ENCODE data around the gene MMD. TPM values are rescaled to one million over a fixed set of nuclear protein-coding genes. Genes with fewer than 3 reads are reported as not detected.
"Not testable (repeated sequence)": the region's sequence is repeated elsewhere in the genome, so short reads cannot be mapped to it uniquely, and the experiment has no call there.

MMD gene
- total RNA-seq, 2 experiments from 2014 or later: 28.9 to 34.0 TPM

GRCh38 chr17:55391764-55392467, 29.7 kb downstream of the MMD start:
- Mint-ChIP-seq H3K4me3 (no peak overlapping the region), H3K4me1 (no peaks in the 10 kb centered on the region), H3K9me3 (no peaks in the 10 kb centered on the region), H3K27me3 (no peaks in the 10 kb centered on the region), H3K36me3 (ENCODE audit: low read depth) (peaks cover 25% of the 10 kb centered on the region), H3K27ac (no peak overlapping the region)
- ChIA-PET CTCF (no interaction called here), POLR2A (no interaction called here)
- DNase-seq: no peak

GRCh38 chr17:55391244-55391757, 30.3 kb downstream of the MMD start:
- no peaks in the 10 kb centered on the region for H3K4me1 Mint-ChIP-seq
- CTCF ChIA-PET: no interaction called here

DNA sequence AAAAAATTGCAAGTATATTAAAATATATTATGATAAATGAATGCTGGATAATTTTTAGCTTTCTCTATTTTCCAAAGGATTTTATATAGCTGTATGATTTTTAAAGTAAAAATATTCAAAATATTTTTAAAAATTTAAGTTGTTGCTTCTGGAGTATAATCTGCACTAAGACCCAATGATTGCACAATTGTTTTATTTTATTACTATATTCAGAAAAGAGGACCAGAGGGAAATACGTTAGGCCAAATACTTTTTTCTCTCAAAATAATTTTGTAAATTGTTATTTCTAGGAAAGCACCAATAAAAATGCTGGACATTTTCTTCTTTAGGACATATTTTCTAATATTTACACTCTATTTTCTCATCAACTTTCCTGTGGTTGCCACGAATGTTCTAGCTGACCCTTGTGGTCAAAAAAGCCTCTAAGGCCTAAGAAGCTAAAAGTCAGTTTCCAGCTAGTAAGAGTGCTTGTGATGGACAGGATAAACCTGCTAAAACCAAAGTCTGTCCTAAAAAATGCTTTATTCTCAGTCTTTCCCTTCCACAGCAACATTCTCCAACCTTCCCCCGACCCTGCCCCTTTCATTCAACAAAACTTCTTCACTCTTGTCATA, 31.2 kb downstream of the MMD start:
- Mint-ChIP-seq H3K9me3 (no peaks in the 10 kb centered on the region), H3K27me3 (peaks cover 2% of the 10 kb centered on the region), H3K4me1 (no peaks in the 10 kb centered on the region), H3K27ac (no peak overlapping the region), H3K36me3 (ENCODE audit: low read depth) (peaks cover 24% of the 10 kb centered on the region), H3K4me3 (no peak overlapping the region)
- ChIA-PET POLR2A (no interaction called here), CTCF (interaction anchor here (0.6 to 1.0 kb wide), 4 partner anchors 16 to 1319 kb away, joined by 3 read pairs; no protein-coding TSS in a partner anchor)
- no peak for DNase-seq

More at GRCh38 chr17:55391244-55391757, 30.3 kb downstream of the MMD start:
- no peak overlapping the region for H3K27ac Mint-ChIP-seq
- H3K36me3 Mint-ChIP-seq (ENCODE audit: low read depth): peaks cover 24% of the 10 kb centered on the region
- POLR2A ChIA-PET: no interaction called here
- no peak for DNase-seq
- no peaks in the 10 kb centered on the region for H3K9me3 Mint-ChIP-seq
- H3K27me3 Mint-ChIP-seq: peaks cover 2% of the 10 kb centered on the region
- H3K4me3 Mint-ChIP-seq: no peak overlapping the region

DNA sequence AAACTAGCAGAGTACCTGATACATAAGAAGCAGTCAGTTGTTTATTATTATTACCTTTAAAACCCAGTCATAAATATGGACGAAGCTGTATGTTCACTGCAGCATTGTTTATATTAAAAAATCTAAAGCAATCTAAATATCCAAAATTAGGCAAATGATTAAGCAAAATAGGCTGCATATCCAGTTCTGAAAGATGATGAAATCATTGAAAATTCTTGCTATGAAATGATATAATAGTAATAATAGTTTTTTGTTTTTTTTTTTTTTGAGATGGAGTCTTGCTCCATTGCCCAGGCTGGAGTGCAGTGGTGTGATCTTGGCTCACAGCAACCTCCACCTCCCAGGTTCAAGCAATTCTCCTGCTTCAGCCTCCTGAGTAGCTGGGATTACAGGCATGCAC, 31.9 kb downstream of the MMD start:
- H3K4me1 Mint-ChIP-seq, H3K27ac Mint-ChIP-seq, POLR2A ChIA-PET, H3K4me3 Mint-ChIP-seq, H3K9me3 Mint-ChIP-seq, H3K27me3 Mint-ChIP-seq, DNase-seq: not testable (repeated sequence)
- H3K36me3 Mint-ChIP-seq (ENCODE audit: low read depth): peaks cover 17% of the 10 kb centered on the region
- CTCF ChIA-PET: interaction anchor here (0.5 to 1.0 kb wide), 6 partner anchors 15 to 108 kb away, joined by 3 read pairs; no protein-coding TSS in a partner anchor

DNA sequence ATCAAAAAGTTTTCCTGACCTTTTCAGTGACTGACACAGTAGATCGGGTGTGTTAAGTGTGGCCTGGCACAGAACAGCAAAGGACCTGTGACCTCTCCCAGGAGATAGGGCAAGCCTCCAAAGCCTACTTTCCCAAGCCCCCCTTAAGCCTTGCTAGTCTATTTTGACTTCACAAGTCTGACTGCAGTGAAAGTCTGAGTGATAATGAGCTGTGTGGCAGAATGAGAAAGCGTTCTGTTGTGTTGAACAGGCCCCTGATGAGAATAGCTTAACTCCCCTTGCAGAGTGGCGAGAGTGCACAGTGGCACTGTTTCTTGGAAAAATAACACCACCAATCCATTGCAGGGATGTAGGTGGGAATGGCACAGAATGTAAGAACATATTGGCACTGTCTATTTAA, 32.8 kb downstream of the MMD start:
- H3K4me3 Mint-ChIP-seq: no peak overlapping the region
- no peaks in the 10 kb centered on the region for H3K9me3 Mint-ChIP-seq
- H3K27me3 Mint-ChIP-seq: peaks cover 2% of the 10 kb centered on the region
- H3K36me3 Mint-ChIP-seq (ENCODE audit: low read depth): peaks cover 12% of the 10 kb centered on the region
- H3K27ac Mint-ChIP-seq: no peak overlapping the region
- H3K4me1 Mint-ChIP-seq: no peaks in the 10 kb centered on the region
- no peak for DNase-seq
- ChIA-PET POLR2A (no interaction called here), CTCF (interaction anchor here (0.5 to 1.2 kb wide), 5 partner anchors 17 to 171 kb away, joined by 3 read pairs; no protein-coding TSS in a partner anchor)

GRCh38 chr17:55386796-55387332, 34.8 kb downstream of the MMD start:
- no peak overlapping the region for H3K4me3 Mint-ChIP-seq
- peaks cover under 1% of the 10 kb centered on the region for H3K36me3 Mint-ChIP-seq (ENCODE audit: low read depth)
- POLR2A ChIA-PET: no interaction called here
- no peaks in the 10 kb centered on the region for H3K9me3 Mint-ChIP-seq
- DNase-seq: no peak
- no peak overlapping the region for H3K27ac Mint-ChIP-seq
- H3K27me3 Mint-ChIP-seq: peaks cover 6% of the 10 kb centered on the region
- CTCF ChIA-PET: no interaction called here
- H3K4me1 Mint-ChIP-seq: no peaks in the 10 kb centered on the region

GRCh38 chr17:55384643-55385232, 36.9 kb downstream of the MMD start:
- no peaks in the 10 kb centered on the region for H3K9me3 Mint-ChIP-seq
- no peak for DNase-seq
- no peak overlapping the region for H3K27ac Mint-ChIP-seq
- no peaks in the 10 kb centered on the region for H3K4me1 Mint-ChIP-seq
- peaks cover 11% of the 10 kb centered on the region for H3K27me3 Mint-ChIP-seq
- H3K36me3 Mint-ChIP-seq (ENCODE audit: low read depth): no peaks in the 10 kb centered on the region
- ChIA-PET CTCF (no interaction called here), POLR2A (no interaction called here)
- no peak overlapping the region for H3K4me3 Mint-ChIP-seq

- Mint-ChIP-seq H3K9me3 (no peaks in the 10 kb centered on the region), H3K4me3 (no peak overlapping the region), H3K36me3 (ENCODE audit: low read depth) (no peaks in the 10 kb centered on the region), H3K27ac (no peak overlapping the region), H3K4me1 (no peaks in the 10 kb centered on the region), H3K27me3 (peaks cover 11% of the 10 kb centered on the region)
- no peak for DNase-seq
- CTCF ChIA-PET: no interaction called here
- POLR2A ChIA-PET: no interaction called here
Measured at GRCh38 chr17:55383771-55384642, 37.6 kb downstream of the MMD start.

GRCh38 chr17:55381017-55381770, 40.4 kb downstream of the MMD start:
- Mint-ChIP-seq H3K36me3 (ENCODE audit: low read depth) (no peaks in the 10 kb centered on the region), H3K4me1 (no peaks in the 10 kb centered on the region), H3K27ac (no peak overlapping the region), H3K4me3 (no peak overlapping the region), H3K9me3 (no peaks in the 10 kb centered on the region), H3K27me3 (peaks cover 10% of the 10 kb centered on the region)
- ChIA-PET POLR2A (no interaction called here), CTCF (interaction anchor here (1.0 to 1.3 kb wide), 2 partner anchors 25 to 162 kb away, joined by 3 read pairs; no protein-coding TSS in a partner anchor)
- DNase-seq: no peak

GRCh38 chr17:55377671-55378275, 43.9 kb downstream of the MMD start:
- CTCF ChIA-PET: no interaction called here
- POLR2A ChIA-PET: no interaction called here
- Mint-ChIP-seq H3K9me3 (no peaks in the 10 kb centered on the region), H3K36me3 (ENCODE audit: low read depth) (no peaks in the 10 kb centered on the region), H3K27me3 (peaks cover 10% of the 10 kb centered on the region), H3K4me1 (no peaks in the 10 kb centered on the region), H3K27ac (no peak overlapping the region), H3K4me3 (no peak overlapping the region)
- DNase-seq: no peak

- H3K9me3 Mint-ChIP-seq: peaks cover 7% of the 10 kb centered on the region
- peaks cover 14% of the 10 kb centered on the region for H3K27me3 Mint-ChIP-seq
- no peak overlapping the region for H3K4me3 Mint-ChIP-seq
- CTCF ChIA-PET: no interaction called here
- no peak for DNase-seq
- POLR2A ChIA-PET: no interaction called here
- H3K36me3 Mint-ChIP-seq (ENCODE audit: low read depth): no peaks in the 10 kb centered on the region
- H3K27ac Mint-ChIP-seq: no peak overlapping the region
- H3K4me1 Mint-ChIP-seq: peaks cover 6% of the 10 kb centered on the region
Measured at GRCh38 chr17:55368706-55369105, 52.9 kb downstream of the MMD start.

DNA sequence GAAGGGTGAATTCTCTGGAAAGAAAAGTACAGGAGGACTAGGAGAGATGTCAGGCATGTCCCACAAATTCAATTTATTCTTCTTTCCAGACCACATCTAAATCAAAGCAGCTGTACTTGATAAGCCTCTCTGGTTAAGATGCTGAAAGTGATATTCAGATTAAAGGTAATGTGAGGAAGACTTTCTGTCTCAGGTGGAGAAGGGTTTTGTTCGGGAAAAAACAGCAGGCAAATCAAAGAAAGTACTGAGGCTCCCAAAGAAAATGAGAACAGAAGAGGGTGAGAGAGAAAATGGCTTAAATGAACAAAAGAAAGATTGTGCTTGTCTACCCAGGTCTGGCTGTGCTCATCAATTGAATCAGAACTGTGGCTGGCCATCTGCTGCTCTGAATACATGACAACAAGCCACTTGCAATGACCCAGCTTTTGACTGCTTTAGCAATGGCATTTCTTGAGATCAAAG, 55.6 kb downstream of the MMD start:
- ChIA-PET CTCF (no interaction called here), POLR2A (no interaction called here)

More for the DNA sequence above, 55.6 kb downstream of the MMD start:
- DNase-seq: no peak
- Mint-ChIP-seq H3K4me3 (no peak overlapping the region), H3K27me3 (peaks cover 12% of the 10 kb centered on the region), H3K9me3 (peaks cover 3% of the 10 kb centered on the region), H3K27ac (no peak overlapping the region), H3K4me1 (peaks cover 6% of the 10 kb centered on the region), H3K36me3 (ENCODE audit: low read depth) (peaks cover under 1% of the 10 kb centered on the region)

Data from activated CD4-positive, alpha-beta T cell treated with anti-CD3 and anti-CD28 coated beads, Interleukin-2, amount 10 ng/mL, durations not matched to agents 7 days and 5 days (primary cell).